ENCODE results near the gene RNU5D-1. TPM values are rescaled to one million over a fixed set of nuclear protein-coding genes. Genes with fewer than 3 reads are reported as not detected.
A peak's percentile ranks its signal among the peaks of the same experiment; 100 is the strongest.

Gene RNU5D-1
- total and polyA plus RNA-seq, 2 of the 13 experiments (the other 11 are each of a cell fraction or from before 2014, with no cell fraction given) = 165 TPM; not detected in 1

- TF ChIP-seq HINFP (CRISPR knock-in tag; IDR thresholded peaks at IDR 0.05; ENCODE audit: low read depth) (no peak), FOXJ3 (CRISPR knock-in tag; IDR thresholded peaks at IDR 0.05; ENCODE audit: borderline replicate concordance) (peak; percentile 12), ZNF629 (CRISPR knock-in tag; conservative IDR thresholded peaks at IDR 0.05) (no peak), SMARCE1 (IDR thresholded peaks at IDR 0.05; ENCODE audit: borderline replicate concordance) (no peak), ZNF101 (CRISPR knock-in tag; IDR thresholded peaks at IDR 0.05; ENCODE audit: borderline replicate concordance, low read depth) (no peak), NPAS2 (CRISPR knock-in tag; IDR thresholded peaks at IDR 0.05; ENCODE audit: borderline replicate concordance) (no peak), ZNF274 (CRISPR knock-in tag; IDR thresholded peaks at IDR 0.05) (no peak), HES4 (CRISPR knock-in tag; IDR thresholded peaks at IDR 0.05; ENCODE audit: borderline replicate concordance) (no peak), ZNF34 (CRISPR knock-in tag; IDR thresholded peaks at IDR 0.05; ENCODE audit: borderline replicate concordance) (no peak), ZNF605 (CRISPR knock-in tag; IDR thresholded peaks at IDR 0.05) (peak; percentile 29; the same call in 1 of the 2 replicates), ZNF407 (CRISPR knock-in tag; IDR thresholded peaks at IDR 0.05; ENCODE audit: not compliant biosample characterization) (no peak), ZNF777 (CRISPR knock-in tag; IDR thresholded peaks at IDR 0.05) (no peak), CEBPZ (IDR thresholded peaks at IDR 0.05; ENCODE audit: low read length) (no peak), ATF2 (CRISPR knock-in tag; IDR thresholded peaks at IDR 0.05) (peak; percentile 84)
Measured at GRCh38 chr1:44730741-44731512, at the start of gene RNU5D-1 (continued).

Measured in HepG2 (cell line).